H1 (cell line): Measurements from ENCODE around the gene GALNT7. TPM values are rescaled to one million over a fixed set of nuclear protein-coding genes. Genes with fewer than 3 reads are reported as not detected.

Source experiments
- CTCF ChIA-PET: fragments of 300-600 bp; sonication (Branson Sonifier 250); formaldehyde crosslinking; loops from one replicate; lab custom pipeline; 2021; ENCODE audit not compliant: partially characterized antibody; lab: Charles Lee
- POLR2A ChIA-PET: fragments of 300-600 bp; sonication (Branson Sonifier 250); formaldehyde crosslinking; loops from one replicate; lab custom pipeline; 2021; ENCODE audit warnings: inconsistent platforms; ENCODE audit not compliant: partially characterized antibody; lab: Charles Lee
- DNase-seq, 2 experiments: peaks; one replicate each; pipeline versions ENCODE4 v3.0.0 to v3.0.0-alpha.2; 2010 to 2022; ENCODE audit warnings: low spot score in 2 of 2, low read depth in 1 of 2, mixed read lengths in 1 of 2
- FAIRE-seq: peaks from 2 replicates; lab custom pipeline; 2011; peaks lifted over from hg19 to GRCh38; lab: Jason Lieb, UNC
- H2AFZ ChIP-seq: 2 replicates; pipeline ENCODE4 v1.8.1; 2012; ENCODE audit warnings: low read length, inconsistent platforms
- H2AK5ac ChIP-seq: 2 replicates; pipeline ENCODE4 v1.6.1; 2013; ENCODE audit warnings: low read depth, low read length
- H2BK120ac ChIP-seq: replicated peaks from 2 replicates; pipeline ENCODE3; 2013; ENCODE audit warnings: low read depth, low read length, inconsistent platforms
- H2BK12ac ChIP-seq: 2 replicates; pipeline ENCODE4 v1.6.1; 2013; ENCODE audit warnings: low read depth, low read length
- H2BK15ac ChIP-seq: 2 replicates; pipeline ENCODE4 v1.6.1; 2013; ENCODE audit warnings: low read length
- H2BK20ac ChIP-seq: 2 replicates; pipeline ENCODE4 v1.6.1; 2013; ENCODE audit warnings: low read length
- H2BK5ac ChIP-seq: 2 replicates; pipeline ENCODE4 v1.6.1; 2013; ENCODE audit warnings: low read depth, low read length
- H3K14ac ChIP-seq: 2 replicates; pipeline ENCODE4 v1.6.1; 2013; ENCODE audit warnings: inconsistent platforms; ENCODE audit not compliant: insufficient read length
- H3K18ac ChIP-seq: 2 replicates; pipeline ENCODE4 v1.6.1; 2013; ENCODE audit warnings: low read length; ENCODE audit errors: extremely low read depth
- H3K23ac ChIP-seq: 2 replicates; pipeline ENCODE4 v1.6.1; 2013; ENCODE audit warnings: inconsistent platforms; ENCODE audit not compliant: insufficient read length
- H3K23me2 ChIP-seq: 2 replicates; pipeline ENCODE4 v1.6.1; 2013; ENCODE audit warnings: low read depth, low read length
- H3K27ac ChIP-seq: 2 replicates; pipeline ENCODE4 v1.6.1; 2011; ENCODE audit warnings: low read depth, low read length, inconsistent platforms
- H3K27me3 ChIP-seq, 4 experiments: replicated peaks in 1 of 4; 1 replicate in 1 of 4; 2 replicates in 3 of 4; pipeline versions ENCODE4 v1.6.1 to v1.8.1; 2011 to 2013; ENCODE audit warnings: low read length in 3 of 4, mild to moderate bottlenecking in 3 of 4, inconsistent platforms in 2 of 4, mixed read lengths in 2 of 4, moderate library complexity in 1 of 4; ENCODE audit not compliant: control insufficient read depth in 3 of 4, insufficient read depth in 3 of 4; ENCODE audit errors: extremely low read depth in 1 of 4
- H3K36me3 ChIP-seq, 4 experiments: 2 replicates each; pipeline versions ENCODE4 v1.6.1 to v1.8.1; 2011 to 2013; ENCODE audit warnings: mild to moderate bottlenecking in 4 of 4, low read length in 3 of 4, moderate library complexity in 2 of 4, control low read depth in 1 of 4, inconsistent platforms in 1 of 4; ENCODE audit not compliant: insufficient read depth in 4 of 4, control insufficient read depth in 2 of 4
- H3K4ac ChIP-seq: replicated peaks from 2 replicates; pipeline ENCODE3; 2013; ENCODE audit warnings: low read length, low read depth, mixed read lengths, inconsistent platforms; ENCODE audit not compliant: insufficient read length
- H3K4me1 ChIP-seq, 4 experiments: replicated peaks in 1 of 4; 1 replicate in 1 of 4; 2 replicates in 3 of 4; pipeline versions ENCODE4 v1.6.1 to v1.8.1; 2011 to 2013; ENCODE audit warnings: low read length in 3 of 4, inconsistent platforms in 2 of 4, mixed read lengths in 1 of 4; ENCODE audit not compliant: insufficient read depth in 4 of 4, control insufficient read depth in 3 of 4
- H3K4me2 ChIP-seq, 2 experiments: 2 replicates each; pipeline versions ENCODE4 v1.6.1 to v1.8.1; 2011 to 2013; ENCODE audit warnings: low read depth in 2 of 2, low read length in 2 of 2, control low read depth in 1 of 2, inconsistent platforms in 1 of 2, mild to moderate bottlenecking in 1 of 2; ENCODE audit not compliant: insufficient read depth in 1 of 2
- H3K4me3 ChIP-seq, 4 experiments: fragments of 200-600, 300-600 bp in 1 of 4; sonication (generic), shearing (Covaris generic), sonication (Bioruptor Twin) in 1 of 4; 2 replicates each; pipeline versions ENCODE4 v1.5.1 to v1.8.1; 2011 to 2016; ENCODE audit warnings: low read length in 4 of 4, low read depth in 3 of 4, control low read depth in 2 of 4, inconsistent platforms in 2 of 4, mild to moderate bottlenecking in 2 of 4, mixed read lengths in 1 of 4, moderate library complexity in 1 of 4; ENCODE audit not compliant: insufficient read depth in 2 of 4; ENCODE audit errors: extremely low read depth in 1 of 4
- H3K56ac ChIP-seq: replicated peaks from 2 replicates; pipeline ENCODE3; 2013; ENCODE audit warnings: low read depth, mild to moderate bottlenecking, mixed read lengths, low read length, inconsistent platforms; ENCODE audit not compliant: insufficient read length
- H3K79me1 ChIP-seq: 2 replicates; pipeline ENCODE4 v1.6.1; 2013; ENCODE audit warnings: low read depth, low read length, control low read depth
- H3K79me2 ChIP-seq, 2 experiments: 2 replicates each; pipeline versions ENCODE4 v1.6.1 to v1.8.1; 2012 to 2013; ENCODE audit warnings: low read length in 2 of 2, mild to moderate bottlenecking in 2 of 2, inconsistent platforms in 1 of 2; ENCODE audit not compliant: insufficient read depth in 2 of 2, control insufficient read depth in 1 of 2
- H3K9ac ChIP-seq, 4 experiments: replicated peaks in 1 of 4; 1 replicate in 1 of 4; 2 replicates in 3 of 4; pipeline versions ENCODE4 v1.6.1 to v1.8.1; 2011 to 2013; ENCODE audit warnings: low read depth in 3 of 4, low read length in 3 of 4, control low read depth in 2 of 4, mild to moderate bottlenecking in 2 of 4, moderate library complexity in 2 of 4, inconsistent platforms in 1 of 4; ENCODE audit errors: extremely low read depth in 1 of 4
- H3K9me3 ChIP-seq, 2 experiments: 2 replicates each; pipeline versions ENCODE4 v1.6.1 to v1.8.1; 2012 to 2013; ENCODE audit warnings: mild to moderate bottlenecking in 2 of 2, moderate library complexity in 2 of 2, control low read depth in 1 of 2, inconsistent platforms in 1 of 2, low read depth in 1 of 2, low read length in 1 of 2, mixed read lengths in 1 of 2; ENCODE audit not compliant: insufficient read depth in 2 of 2
- H4K20me1 ChIP-seq, 2 experiments: replicated peaks in 1 of 2; 2 replicates each; pipeline versions ENCODE3 to v1.8.1; 2011 to 2013; ENCODE audit warnings: inconsistent platforms in 2 of 2, low read length in 2 of 2, mild to moderate bottlenecking in 1 of 2; ENCODE audit not compliant: insufficient read depth in 2 of 2, control insufficient read depth in 1 of 2
- H4K5ac ChIP-seq: 2 replicates; pipeline ENCODE4 v1.6.1; 2013; ENCODE audit warnings: low read length, low read depth, mixed read lengths, inconsistent platforms; ENCODE audit not compliant: insufficient read length
- H4K8ac ChIP-seq: 2 replicates; pipeline ENCODE4 v1.8.0; 2013; ENCODE audit warnings: mild to moderate bottlenecking, moderate library complexity, low read length, inconsistent platforms; ENCODE audit not compliant: insufficient read depth; ENCODE audit errors: extremely low read depth
- H4K91ac ChIP-seq: replicated peaks from 2 replicates; pipeline ENCODE3; 2013; ENCODE audit warnings: low read length, mixed read lengths, inconsistent platforms; ENCODE audit not compliant: insufficient read length
- CBX5 ChIP-seq: fragments of 300-800, 300-1000 bp; sonication (generic); IDR thresholded peaks from 2 replicates; pipeline ENCODE4 v1.7.1; 2016; ENCODE audit warnings: antibody characterized with exemption, low read length, low read depth
- CBX8 ChIP-seq: fragments of 300-800, 300-1000 bp; sonication (generic); IDR thresholded peaks from 2 replicates; pipeline ENCODE4 v1.7.1; 2016; ENCODE audit warnings: low read depth, low read length, borderline replicate concordance
- CEBPB ChIP-seq: IDR thresholded peaks from 2 replicates; pipeline ENCODE4 v1.6.1; 2012; ENCODE audit warnings: low read depth, low read length
- HDAC6 ChIP-seq: IDR thresholded peaks from one replicate; pipeline ENCODE4 v1.7.1; 2012; ENCODE audit warnings: low read depth, mild to moderate bottlenecking, inconsistent platforms, low read length, moderate library complexity
- KDM1A ChIP-seq: fragments of 200-600, 300-600 bp; sonication (generic); IDR thresholded peaks from 2 replicates; pipeline ENCODE4 v1.7.1; 2016; ENCODE audit warnings: mild to moderate bottlenecking, low read length, borderline replicate concordance
- NRF1 ChIP-seq: IDR thresholded peaks from 2 replicates; pipeline ENCODE4 v1.6.1; 2011; ENCODE audit warnings: mild to moderate bottlenecking, low read depth, low read length, improper control_type of control experiment
- PHF8 ChIP-seq: fragments of 200-600 bp; sonication (generic); conservative IDR thresholded peaks from 2 replicates; pipeline ENCODE4 v1.7.1; 2012; ENCODE audit warnings: low read depth, mild to moderate bottlenecking, inconsistent platforms, low read length, moderate library complexity
- SIN3A ChIP-seq, 2 experiments: IDR thresholded peaks in 1 of 2; conservative IDR thresholded peaks in 1 of 2; 2 replicates each; pipeline ENCODE4 v1.6.1; 2011 to 2012; ENCODE audit warnings: low read length in 2 of 2, improper control_type of control experiment in 1 of 2, low read depth in 1 of 2, mild to moderate bottlenecking in 1 of 2
- TAF1 ChIP-seq: IDR thresholded peaks from 2 replicates; pipeline ENCODE4 v1.6.1; 2011; ENCODE audit warnings: mild to moderate bottlenecking, low read depth, low read length
- TCF12 ChIP-seq: IDR thresholded peaks from 2 replicates; pipeline ENCODE4 v1.6.1; 2011; ENCODE audit warnings: low read depth, mild to moderate bottlenecking, low read length
- WGBS, 2 experiments: shearing (Covaris generic) in 1 of 2; methylation state at CpG; one replicate each; pipeline versions ENCODE4 v1.1.6 to v1.1.7; 2013 to 2015; ENCODE audit warnings: low lambda C conversion rate in 2 of 2, mixed read lengths in 2 of 2, inconsistent platforms in 1 of 2, low coverage in 1 of 2, missing lambda C conversion rate in 1 of 2; ENCODE audit not compliant: insufficient replicate concordance in 2 of 2, insufficient coverage in 1 of 2, insufficient read length in 1 of 2; ENCODE audit errors: extremely low coverage in 1 of 2, missing lambda C conversion rate in 1 of 2; 5-methylcytosine and 5-hydroxymethylcytosine counted together
- polyA plus RNA-seq, 7 experiments: library from polyadenylated mRNA; depleted of rRNA in 3 of 7; stranded (reverse) in 5 of 7; unstranded in 2 of 7; fragments of >200 nt in 5 of 7; fragments of 200-250 nt in 2 of 7; gene quantifications; 1 replicate in 5 of 7; 2 replicates in 1 of 7; 4 replicates in 1 of 7; pipeline versions ENCODE4 v1.2.1 to v1.2.3, GENCODE V29; 2011 to 2013; ENCODE audit warnings: missing spikeins in 2 of 7, mixed read lengths in 2 of 7
- total RNA-seq: library from RNA; stranded (reverse); fragmentation: NEBNext Ultra II Directional; extraction: Animal tissue kit (Norgen Biotek cat#: 25700); gene quantifications from 2 replicates; pipeline ENCODE4 v1.2.1, GENCODE V29; 2021
- TF ChIP-seq, protein P1 (sequence below), 3 experiments: IDR thresholded peaks; 1 replicate in 2 of 3; 2 replicates in 1 of 3; pipeline versions ENCODE4 v1.5.1 to v1.6.1; 2011; ENCODE audit warnings: low read length in 3 of 3, mild to moderate bottlenecking in 3 of 3, inconsistent platforms in 2 of 3, low read depth in 1 of 3, moderate library complexity in 1 of 3; ENCODE audit not compliant: insufficient read depth in 1 of 3; ENCODE audit errors: control extremely low read depth in 1 of 3

GALNT7 gene
- total and polyA plus RNA-seq, 2 of the 8 experiments (the other 6 are each of a cell fraction or from before 2014, with no cell fraction given), result 22.4 to 85.5 TPM

DNA sequence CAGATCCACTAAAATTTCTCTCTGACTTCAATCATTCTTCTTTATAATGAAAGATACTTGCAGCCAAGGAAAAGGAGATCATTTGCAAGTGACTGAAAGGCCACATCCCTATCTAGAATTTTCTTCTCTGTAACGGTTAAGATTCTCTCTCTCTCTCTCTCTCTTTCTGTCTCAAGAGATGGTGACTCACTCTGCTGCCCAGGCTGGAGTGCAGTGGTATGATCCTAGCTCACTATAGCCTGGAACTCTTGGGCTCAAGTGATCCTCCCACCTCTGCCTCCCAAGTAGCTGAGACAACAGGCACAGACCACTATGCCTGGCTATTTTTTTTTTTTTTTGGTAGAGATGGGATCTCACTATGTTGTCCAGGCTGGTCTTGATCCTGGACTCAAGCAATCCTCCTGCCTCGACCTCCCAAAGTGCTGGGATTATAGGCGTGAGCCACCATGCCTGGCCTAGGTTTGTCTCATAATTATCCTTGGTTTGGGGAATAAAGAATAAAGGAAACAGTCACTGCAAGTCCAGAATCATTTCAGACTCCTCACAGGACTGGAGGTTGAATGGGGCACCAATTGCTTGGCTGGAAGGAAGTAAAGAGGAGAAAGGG is 33.3 kb upstream of the GALNT7 start:
- Histone ChIP-seq H4K5ac (no peak overlapping the region), H2AFZ (no peak overlapping the region), H3K18ac (no peak overlapping the region), H3K4me1 (no peaks in the 10 kb centered on the region), H3K9ac (no peak overlapping the region), H3K23ac (no peak overlapping the region), H3K4me2 (no peak overlapping the region), H3K79me2 (no peaks in the 10 kb centered on the region), H2BK15ac (no peak overlapping the region), H3K4ac (no peak overlapping the region), H2BK120ac (no peak overlapping the region), H3K27ac (no peak overlapping the region), H2BK12ac (no peak overlapping the region), H3K14ac (no peak overlapping the region), H4K91ac (no peak overlapping the region), H2BK20ac (no peak overlapping the region), H3K4me3 (no peak overlapping the region), H2AK5ac (no peak overlapping the region), H3K23me2 (no peaks in the 10 kb centered on the region), H4K20me1 (no peaks in the 10 kb centered on the region), H3K36me3 (no peaks in the 10 kb centered on the region; a peak in 1 of 8 replicates), H4K8ac (no peak overlapping the region), H3K56ac (no peak overlapping the region), H3K9me3 (no peaks in the 10 kb centered on the region), H3K27me3 (no peaks in the 10 kb centered on the region), H2BK5ac (no peak overlapping the region), H3K79me1 (no peaks in the 10 kb centered on the region)
- CTCF ChIA-PET, result interaction anchor here (0.7 to 1.6 kb wide), 2 partner anchors 122 to 1133 kb away, joined by 3 to 5 read pairs; no protein-coding TSS in a partner anchor
- DNase-seq (no peak), FAIRE-seq (no peak)
- POLR2A ChIA-PET, result interaction anchor here (1.1 kb wide), 1 partner anchor 33 kb away, joined by 4 read pairs; the partner anchor contains the start of gene GALNT7
- WGBS, 2 experiments, result 90% methylated on average over 3 of the region's 3 CpGs; no CpG with 5 or more reads in 1 of the 2 experiments
- TF ChIP-seq KDM1A, result no peak
- TF ChIP-seq, protein P1, sequence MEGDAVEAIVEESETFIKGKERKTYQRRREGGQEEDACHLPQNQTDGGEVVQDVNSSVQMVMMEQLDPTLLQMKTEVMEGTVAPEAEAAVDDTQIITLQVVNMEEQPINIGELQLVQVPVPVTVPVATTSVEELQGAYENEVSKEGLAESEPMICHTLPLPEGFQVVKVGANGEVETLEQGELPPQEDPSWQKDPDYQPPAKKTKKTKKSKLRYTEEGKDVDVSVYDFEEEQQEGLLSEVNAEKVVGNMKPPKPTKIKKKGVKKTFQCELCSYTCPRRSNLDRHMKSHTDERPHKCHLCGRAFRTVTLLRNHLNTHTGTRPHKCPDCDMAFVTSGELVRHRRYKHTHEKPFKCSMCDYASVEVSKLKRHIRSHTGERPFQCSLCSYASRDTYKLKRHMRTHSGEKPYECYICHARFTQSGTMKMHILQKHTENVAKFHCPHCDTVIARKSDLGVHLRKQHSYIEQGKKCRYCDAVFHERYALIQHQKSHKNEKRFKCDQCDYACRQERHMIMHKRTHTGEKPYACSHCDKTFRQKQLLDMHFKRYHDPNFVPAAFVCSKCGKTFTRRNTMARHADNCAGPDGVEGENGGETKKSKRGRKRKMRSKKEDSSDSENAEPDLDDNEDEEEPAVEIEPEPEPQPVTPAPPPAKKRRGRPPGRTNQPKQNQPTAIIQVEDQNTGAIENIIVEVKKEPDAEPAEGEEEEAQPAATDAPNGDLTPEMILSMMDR (IDR thresholded peaks at IDR 0.05; ENCODE audit: control extremely low read depth in 1 of 3, insufficient read depth in 1 of 3, low read depth in 1 of 3, low read length in 3 of 3), result no peak
- TF ChIP-seq CBX8, result no peak
- TF ChIP-seq NRF1, result no peak
- TF ChIP-seq SIN3A (conservative IDR thresholded peaks at IDR 0.05 in 1 of 2, IDR thresholded peaks at IDR 0.05 in 1 of 2; ENCODE audit: low read depth in 1 of 2, low read length in 2 of 2), result no peak
- no peak for TF ChIP-seq CBX5
- TF ChIP-seq HDAC6, result no peak
- no peak for TF ChIP-seq TAF1
- TF ChIP-seq PHF8, result no peak
- no peak for TF ChIP-seq CEBPB
- TF ChIP-seq TCF12, result no peak
